NCI-H2171 (cell line): ENCODE results near the gene SH2D6.
A peak's percentile ranks its signal among the peaks of the same experiment; 100 is the strongest.
"Not testable (repeated sequence)": the region's sequence is repeated elsewhere in the genome, so short reads cannot be mapped to it uniquely, and the experiment has no call there.

ENCODE experiments used
- DNase-seq: peaks from one replicate; lab custom pipeline; 2025; lab: John Stamatoyannopoulos, UW

SH2D6 gene

DNA sequence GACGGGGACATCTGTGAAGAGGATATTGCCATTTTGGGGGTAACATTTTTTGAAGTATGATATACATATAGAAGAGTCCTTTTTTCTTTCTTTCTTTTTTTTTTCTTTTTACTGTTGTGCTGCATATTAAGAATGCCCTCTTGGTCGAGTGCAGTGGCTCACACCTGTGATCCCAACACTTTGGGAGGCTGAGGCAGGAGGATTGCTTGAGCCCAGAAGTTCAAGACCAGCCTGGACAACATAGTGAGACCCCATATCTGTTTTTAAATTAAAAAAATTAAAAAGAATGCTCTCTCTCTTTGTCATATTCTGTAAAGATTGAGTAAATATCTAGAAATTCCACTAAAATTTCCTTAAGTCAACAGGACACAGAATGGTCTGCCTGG lies 3.6 kb downstream of the SH2D6 start:
- DNase-seq: no peak

DNA sequence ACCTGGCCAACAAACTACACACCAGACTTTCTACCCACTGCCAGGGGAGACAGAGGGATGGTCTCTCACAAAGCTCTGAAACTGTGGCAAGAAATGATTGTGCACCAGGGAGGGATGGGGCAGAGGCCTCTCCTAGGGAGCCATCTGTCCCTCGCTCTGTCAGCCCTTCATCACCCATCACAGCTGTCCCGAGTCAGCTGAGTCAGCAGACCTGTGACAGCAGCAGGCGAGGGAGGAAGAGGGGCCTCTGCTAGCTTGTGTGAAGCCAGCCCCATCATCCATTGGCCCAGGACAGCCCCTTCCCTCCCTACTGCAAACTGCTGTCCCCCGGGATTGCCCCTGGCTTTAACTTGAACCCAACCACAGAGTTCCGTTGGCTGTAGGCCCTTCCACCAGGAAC lies 5.0 kb downstream of the SH2D6 start:
- peak; percentile 49 for DNase-seq

DNA sequence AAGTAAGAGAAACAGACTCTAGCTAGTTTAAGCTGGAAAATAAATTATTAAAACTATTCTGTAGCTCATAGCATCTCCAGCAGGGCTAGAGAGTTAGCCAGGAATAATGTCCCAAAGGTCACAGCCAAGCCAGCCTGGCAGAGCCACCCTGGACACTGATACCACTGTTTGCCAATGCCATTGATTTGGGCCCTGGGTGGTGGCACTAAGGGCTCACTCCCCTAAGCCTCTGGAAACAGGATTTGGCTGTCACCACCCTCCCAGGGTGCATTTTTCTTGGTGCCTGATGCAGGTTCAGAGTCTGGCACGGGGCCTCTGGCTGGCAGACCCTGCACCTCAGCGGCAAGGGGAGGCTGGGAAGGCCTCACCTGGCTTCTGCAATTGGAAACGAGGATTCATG lies 7.1 kb downstream of the SH2D6 start:
- no peak for DNase-seq

DNA sequence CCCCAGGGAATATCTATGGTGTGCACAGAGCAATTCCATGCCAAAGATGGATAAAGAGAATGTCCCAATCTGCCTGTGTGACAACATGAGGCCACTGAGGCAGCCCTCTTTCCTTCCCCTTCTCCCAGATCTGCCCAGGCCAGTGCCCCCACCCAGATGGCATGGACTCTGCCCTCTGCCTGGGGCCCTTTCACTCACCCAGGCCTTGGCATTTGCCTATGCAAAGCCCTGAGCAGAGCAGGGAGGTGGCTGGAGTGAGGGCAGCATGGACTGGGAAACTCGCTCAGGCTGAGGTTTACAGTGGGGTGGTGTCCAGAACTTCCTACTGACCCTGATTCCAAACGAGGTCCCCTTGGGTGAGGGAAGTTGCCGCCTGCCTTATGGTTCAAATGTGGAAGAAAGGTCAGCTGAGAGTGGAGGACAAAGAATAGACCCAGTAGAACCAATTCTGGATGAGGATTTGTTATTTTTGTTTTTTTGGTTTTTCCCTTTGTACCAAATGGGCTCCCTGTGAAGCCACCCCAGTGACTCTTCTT lies 8.9 kb downstream of the SH2D6 start:
- DNase-seq: no peak

DNA sequence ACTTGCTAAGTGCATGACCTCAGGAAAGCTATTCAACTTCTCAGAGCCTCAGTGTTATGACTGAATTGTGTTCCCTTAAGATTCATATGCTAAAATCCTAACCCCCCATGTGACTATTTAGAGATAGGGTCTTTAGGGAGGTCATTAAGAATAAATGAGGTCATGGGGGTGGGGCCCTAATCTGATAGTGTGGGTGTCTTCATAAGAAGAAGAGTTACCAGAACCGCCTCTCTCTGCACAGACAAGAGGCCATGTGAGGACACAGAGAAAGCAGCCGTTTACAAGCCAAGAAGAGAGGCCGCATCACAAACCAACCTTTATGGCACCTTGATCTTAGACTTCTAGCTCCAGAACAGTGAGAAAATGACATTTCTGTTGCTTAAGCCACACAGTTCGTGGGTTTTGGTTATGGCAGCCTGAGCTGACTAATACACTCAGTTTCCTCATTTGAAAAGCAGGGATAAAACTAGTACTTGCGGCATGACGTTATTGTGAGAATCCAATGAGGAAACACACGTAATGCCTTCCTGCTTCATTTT lies 9.9 kb downstream of the SH2D6 start:
- no peak for DNase-seq

DNA sequence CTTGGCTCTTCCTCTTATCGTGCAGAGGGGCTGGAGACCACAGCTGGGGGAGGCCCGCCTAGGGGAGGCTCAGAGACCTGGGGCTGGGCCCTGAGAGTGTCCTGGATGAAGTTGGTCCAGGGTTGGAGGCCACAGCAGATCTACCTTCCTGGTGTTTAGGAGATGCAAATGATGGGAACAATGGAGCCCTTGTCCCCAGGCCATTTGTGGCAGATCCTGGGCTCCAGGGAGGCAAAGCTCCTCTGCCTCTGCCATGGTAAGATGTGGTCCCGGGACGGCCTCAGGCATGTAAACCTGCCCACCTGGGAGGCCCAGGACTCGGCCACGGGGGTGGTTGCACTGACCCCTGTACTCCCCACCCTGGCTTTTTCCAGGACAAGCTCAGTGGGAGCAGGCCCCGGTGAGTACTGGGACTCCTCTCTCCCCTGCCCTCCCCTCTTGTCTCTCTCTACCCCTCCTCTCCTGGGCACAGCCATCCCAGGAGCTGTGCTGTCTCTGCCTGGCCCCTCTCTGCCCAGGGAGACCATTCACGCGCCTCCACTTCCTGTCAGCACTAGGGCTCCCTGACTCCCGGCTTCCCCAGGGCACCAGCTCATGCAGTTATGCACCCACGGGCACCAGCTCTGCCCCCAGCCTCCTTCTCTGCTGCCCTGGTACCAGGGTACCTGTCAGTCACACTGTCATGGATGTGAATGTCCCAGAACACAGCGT lies 10.9 kb downstream of the SH2D6 start:
- DNase-seq: no peak

DNA sequence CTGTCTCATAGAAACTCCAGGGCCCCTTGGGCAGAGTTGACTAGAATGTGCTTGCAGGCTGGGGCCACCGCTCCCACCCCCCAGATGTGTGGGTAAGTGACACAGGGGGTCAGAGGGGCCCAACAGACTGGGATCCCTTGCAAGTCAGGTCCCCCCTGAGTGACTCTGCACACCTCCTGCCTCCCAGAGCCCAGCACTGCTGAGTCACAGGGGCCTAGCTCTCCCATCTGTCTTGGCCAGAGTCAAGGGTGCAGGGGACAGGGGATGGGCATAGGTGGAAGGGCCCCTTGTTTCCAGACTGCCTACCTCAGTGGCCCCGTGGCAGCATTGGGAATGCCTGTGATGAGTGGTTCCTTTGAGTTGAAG lies 11.4 kb downstream of the SH2D6 start:
- no peak for DNase-seq

DNA sequence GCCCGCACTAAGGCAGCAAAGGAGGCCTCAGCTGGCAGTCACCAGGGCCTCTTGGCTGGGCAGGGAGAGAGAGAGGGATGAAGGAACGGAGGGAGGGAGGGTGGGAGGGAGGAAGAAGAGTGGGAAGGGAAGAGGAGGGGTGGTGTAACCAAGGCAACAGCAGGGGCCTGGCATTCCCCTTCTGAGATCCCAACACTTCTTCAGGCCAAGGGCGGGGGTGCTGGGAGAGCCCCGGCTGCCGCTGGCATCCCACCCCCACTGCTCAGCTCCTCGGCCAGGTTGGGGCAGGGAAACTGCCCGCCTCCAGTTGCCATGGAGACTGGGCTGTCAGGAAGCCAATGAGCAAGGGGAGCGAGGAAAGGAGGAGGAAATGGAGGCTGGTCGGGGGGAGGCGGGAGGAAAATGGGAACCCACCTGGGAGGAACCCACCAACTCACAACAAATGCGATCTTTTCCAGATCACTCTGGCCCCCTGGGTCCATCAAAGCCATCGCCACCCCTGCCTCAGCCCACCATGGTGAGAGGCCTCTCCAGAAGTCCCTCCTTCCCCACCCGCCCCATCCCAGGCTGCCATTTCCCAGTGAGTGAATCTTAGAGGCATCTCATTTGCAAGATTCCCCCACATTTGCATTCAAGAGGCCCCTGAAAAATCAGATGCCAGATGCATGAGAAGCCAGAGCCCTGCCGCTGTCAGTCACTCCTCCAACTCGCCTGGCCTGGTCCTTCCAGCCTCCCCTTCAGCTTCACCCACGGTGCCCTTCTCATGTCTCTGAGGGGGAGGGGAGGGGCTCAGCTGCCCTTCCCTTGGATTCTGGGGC lies 12.4 kb downstream of the SH2D6 start:
- DNase-seq: peak; percentile 72

DNA sequence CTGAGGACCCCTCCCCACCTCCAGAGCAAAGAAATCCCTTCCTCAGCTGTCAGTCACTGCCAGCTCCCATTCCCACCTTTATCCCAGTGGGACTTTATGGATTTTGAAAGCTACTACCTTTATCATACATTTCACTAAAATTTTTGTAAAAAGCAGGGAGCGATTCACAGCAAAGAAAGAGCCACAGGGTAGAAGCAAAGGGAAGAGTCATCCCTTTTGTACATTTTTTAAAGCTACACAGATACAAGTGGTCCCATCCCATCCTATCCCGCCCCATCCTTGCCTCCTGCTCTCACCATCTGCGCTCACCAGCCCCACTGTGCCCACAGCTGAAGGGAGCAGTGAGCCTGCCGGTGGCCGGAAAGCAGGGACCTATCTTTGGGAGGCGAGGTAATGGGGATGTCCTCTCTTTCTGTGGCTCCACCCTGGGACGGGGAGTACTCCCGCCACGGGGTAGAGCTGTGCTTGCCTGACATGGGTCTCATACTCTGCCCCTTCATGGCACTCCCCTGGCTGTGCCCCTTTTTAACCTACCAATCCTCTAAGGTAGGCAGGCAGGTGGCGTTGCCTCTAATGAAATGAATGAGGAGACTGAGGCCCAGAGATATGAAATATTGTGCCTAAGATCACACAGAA lies 13.2 kb downstream of the SH2D6 start:
- DNase-seq: no peak

DNA sequence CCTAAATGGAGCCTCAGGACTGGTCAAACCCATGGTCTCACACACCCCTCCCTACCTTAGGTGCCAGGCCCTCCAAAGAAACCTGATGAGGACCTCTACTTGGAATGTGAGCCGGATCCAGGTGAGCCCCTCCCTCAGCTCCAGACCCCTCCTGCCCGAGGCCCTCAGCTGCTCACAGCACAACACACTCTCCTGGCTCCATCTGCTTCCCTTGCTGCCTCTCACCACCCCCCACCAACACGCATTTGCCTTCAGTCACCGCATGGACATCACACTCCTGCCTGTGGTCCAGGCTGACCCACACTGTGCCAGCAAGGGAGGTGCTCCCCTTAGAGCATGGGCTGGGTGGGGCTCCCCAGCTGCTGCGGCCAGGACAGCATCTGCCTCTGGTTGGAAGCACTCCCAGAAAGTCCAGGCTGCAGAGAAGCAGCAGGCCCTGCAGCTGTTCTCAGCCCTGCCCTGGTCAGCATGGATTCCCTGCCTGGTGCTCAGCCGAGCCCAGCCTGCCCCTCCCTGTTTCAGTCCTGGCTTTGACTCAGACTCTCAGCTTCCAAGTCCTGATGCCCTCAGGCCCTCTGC lies 15.1 kb downstream of the SH2D6 start:
- DNase-seq: peak; percentile 54

DNA sequence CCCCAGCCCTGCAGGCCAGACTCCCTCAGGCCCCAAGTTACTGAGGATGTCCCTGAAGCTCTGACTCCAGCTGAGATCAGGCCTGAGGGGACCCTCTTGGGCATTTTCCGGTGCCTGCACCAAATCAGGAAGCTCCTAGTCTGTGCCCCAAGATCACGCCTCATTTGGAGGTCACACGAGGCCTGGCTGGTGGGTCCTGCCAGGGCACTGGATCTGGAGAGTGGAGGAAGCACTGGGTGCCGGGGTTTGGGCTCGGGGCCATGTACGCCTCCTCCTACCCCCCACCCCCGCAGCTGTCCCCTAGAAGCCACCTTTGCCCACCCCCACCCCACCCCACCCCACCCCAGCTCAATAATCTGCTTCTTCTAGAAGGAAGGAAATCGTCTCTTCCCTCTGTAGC lies 16.2 kb downstream of the SH2D6 start:
- no peak for DNase-seq

DNA sequence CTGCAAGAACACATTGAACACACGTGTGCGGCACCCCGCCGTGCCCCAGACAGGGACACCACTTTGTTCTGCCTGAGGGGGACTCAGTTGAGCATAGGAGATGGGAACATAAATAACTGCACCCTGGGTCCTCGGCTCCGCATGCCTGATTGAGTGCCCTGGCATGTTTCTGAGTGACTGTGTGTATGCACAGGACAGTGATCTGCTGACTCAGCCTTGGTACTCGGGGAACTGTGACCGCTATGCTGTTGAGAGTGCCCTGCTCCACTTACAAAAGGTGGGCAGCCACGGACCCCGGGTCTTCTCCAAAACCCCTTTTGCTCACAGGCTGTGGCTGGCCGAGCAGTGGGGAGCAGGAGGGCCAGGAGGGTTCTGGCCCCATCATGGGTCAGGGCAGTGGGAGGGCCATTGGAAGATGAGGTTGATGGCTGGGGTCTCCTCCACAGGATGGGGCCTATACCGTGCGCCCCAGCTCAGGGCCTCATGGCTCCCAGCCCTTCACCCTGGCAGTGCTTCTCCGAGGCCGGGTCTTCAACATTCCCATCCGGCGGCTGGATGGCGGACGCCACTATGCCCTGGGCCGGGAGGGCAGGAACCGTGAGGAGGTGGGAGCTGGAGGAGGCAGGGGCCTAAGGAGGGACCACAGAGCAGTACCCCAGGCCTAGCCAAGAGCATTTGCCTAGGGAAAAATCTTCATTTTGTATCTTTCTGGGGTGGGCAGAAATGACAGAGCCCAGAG lies 16.9 kb downstream of the SH2D6 start:
- no peak for DNase-seq

DNA sequence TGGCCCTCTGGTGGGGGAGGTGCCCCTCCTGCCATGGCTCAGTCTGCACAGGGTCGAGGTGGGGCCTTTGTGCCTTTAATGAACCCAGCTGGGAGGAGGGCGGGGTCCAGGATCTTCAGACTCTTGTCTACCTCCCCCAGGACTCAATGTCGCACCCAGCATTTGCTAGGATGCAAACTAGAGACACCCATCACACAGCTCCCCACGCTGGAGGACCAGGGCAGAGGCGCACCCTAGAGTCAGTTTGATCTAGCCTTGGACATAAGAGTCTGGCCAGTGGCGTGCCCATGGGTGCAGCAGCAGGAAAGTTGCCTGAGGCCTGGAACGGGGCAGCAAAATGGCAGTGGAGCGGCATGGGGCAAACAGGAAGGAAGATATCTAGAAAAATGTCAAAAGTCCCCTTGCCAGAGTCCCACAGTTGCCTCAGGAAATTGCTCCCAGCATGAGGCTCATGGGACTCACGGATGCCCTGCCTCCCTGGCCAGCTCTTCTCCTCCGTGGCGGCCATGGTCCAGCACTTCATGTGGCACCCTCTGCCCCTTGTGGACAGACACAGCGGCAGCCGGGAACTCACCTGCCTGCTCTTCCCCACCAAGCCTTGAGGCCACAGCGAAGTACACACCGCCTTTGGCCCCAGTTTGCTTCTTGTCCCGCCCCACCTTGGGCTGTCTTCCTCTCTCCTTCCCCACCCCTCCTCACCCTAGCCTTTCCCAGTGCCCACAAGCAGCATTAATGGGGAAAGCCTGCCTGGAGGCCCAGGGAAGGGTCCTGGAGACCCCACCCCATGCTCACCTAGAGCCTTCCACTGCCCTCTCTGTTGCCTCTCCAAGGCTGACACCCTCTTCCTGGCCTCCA lies 17.7 kb downstream of the SH2D6 start:
- no peak for DNase-seq

DNA sequence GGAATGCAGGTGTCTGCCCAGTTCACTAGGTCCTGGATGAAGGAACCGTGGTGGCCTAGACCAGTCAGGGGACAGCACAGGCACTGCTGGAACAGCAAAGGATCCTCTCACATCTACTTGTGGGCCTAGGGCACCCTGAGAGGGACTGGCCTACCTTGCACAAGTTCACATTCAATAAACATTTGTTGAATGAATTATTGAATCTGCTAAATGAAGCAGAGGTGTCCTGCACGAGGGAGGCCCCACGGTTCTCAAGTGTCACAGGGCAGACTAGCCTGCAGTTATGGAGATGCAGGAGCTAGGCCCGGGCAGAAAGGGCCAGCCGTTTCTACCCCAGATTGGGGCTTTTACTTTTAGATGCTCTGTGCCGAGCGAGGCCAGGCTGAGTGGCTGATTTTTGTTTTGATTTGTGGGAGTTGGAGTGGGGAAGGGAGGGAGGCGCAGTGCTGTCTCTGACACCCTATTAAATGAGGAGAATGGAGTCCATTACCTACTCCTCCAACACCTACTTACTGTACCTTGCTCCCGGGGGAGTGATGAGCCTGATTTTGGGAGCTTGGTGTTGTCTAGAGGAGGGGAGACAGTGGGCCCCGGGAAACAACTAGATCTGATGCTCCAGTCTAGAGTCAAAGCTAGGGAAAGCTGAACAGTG lies 18.4 kb downstream of the SH2D6 start:
- no peak for DNase-seq

DNA sequence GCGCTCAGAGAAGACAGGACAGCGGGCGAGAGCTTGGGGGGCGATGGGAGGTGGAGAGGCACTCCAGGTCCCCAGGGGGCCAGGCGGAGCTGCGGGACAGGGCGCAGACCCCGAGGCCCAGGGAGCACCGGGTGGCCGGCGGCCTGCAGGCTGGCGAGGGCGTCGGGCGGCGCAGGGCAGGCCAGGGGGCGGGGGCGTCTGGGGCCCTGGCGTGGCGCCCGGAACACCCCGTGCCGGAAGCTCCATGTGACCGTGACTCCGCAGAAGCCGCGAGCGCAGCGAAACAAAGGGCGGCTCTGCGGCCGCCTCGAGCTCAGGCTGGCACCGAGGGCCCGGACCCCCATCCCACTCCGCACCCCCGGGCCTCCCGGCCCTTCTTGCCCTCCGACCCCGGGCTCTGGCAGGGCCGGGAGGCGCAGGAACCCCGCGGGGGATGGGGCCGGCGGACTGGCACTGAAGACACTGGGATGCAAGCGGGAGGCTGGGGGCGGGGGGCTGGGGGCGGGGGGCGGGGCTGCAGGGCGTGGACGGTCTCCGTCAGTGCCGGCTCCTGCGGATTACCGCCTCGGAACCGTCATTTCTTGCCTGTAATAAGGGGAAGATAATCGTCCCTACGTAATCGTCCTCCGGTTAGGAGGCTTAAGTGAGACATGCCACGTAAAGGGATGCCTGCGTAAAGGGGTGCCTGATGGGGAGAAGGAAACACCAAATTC lies 19.1 kb downstream of the SH2D6 start:
- peak; percentile 74 for DNase-seq

DNA sequence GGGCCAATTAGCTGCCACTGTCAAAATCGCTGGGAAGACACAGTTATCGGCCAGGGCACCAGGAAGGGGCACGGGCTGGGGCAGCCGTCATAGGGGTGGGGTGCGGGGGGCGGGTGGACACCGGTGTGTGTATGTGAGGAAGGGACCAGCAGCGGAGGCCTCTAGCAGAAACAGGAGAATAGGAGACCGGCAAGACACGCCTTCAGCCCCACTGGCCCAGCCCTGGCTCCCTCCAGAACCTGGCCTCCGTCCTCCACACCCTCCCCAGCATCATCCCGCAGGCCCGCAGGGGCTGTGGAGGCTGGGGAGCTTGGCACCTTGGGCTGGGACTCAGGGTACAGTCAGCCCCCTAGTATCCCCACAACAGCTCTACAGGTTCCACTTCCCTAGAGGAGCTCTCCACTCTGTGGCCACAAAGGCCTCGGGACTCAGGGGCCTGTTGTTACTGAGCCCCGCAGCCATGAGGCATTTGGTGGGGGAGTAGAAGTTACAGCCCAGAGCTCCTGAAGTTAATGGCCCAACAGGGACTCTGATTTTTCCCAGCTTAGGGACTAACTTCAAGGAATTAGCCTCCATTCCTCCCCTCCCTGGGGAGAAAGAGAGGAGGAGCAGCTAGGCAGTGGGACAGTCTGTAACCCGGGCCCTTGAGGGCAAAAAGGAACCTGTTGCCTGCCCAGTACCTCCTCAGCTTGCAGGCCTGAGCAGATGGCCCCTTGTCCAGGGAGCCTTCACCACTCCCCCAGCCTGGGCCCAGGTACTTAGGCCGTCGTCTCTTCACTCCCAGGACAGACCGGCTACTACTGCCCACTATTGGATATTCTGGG lies 19.9 kb downstream of the SH2D6 start:
- DNase-seq: no peak

DNA sequence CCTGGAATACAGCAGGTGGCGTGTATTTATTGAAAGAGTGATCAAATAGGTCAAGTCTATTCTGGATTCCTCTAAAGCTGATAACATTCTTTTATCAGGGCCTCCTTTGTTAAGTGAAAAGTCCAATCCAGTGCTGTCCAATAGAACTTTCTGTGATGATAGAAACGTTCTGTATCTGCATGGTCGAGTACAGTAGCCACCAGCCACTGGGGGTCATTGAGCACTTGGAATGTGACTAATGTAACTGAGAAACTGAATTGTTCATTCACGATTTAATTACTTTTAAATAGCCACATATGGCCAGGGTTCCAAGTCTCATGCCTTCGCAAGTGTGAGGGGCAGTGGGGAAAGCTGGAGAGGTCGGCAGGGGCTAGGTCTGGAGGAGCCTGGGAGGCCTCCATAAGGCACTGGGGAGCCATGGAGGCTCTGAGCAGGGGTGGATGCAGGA lies 20.5 kb downstream of the SH2D6 start:
- DNase-seq: no peak

DNA sequence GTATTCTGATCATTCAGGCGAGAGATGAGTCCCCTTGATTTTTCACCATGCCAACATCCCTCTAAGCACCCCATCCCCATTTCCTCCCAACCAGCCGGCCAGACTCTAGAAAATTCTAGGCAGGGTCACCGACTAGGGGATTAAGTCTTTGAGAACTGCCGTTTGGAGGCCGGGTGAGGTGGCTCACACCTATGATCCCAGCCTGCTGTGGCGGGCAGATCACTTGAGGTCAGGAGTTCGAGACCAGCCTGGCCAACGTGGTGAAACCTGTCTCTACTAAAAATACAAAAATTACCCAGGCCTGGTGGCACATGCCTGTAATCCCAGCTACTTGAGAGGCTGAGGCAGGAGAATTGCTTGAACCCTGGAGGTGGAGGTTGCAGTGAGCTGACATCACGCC lies 21.1 kb downstream of the SH2D6 start:
- DNase-seq: not testable (repeated sequence)
